Endometrial microvascular endothelial cells (primary cell): ENCODE data around the gene MRPL1. TPM values are rescaled to one million over a fixed set of nuclear protein-coding genes. Genes with fewer than 3 reads are reported as not detected.

Source experiments
- total RNA-seq: library from RNA; depleted of rRNA; stranded (reverse); fragments of >200 nt; gene quantifications from one replicate; pipeline ENCODE4 v1.2.3, GENCODE V29; 2015; ENCODE audit errors: inconsistent ontology term

MRPL1 gene
- total RNA-seq, 1 donor from 2014 or later, result 34.8 TPM

Other genes starting within 250 kb of the MRPL1 start
- 27.6 TPM for gene CNOT6L, start 43.5 kb upstream of the MRPL1 start, total RNA-seq
- 1.4 TPM for gene FRAS1, start 194.5 kb downstream of the MRPL1 start, total RNA-seq